Fibroblast of skin of left biceps (primary cell): ENCODE data around the gene FIZ1.
A peak's percentile ranks its signal among the peaks of the same experiment; 100 is the strongest.
"Not testable (repeated sequence)": the region's sequence is repeated elsewhere in the genome, so short reads cannot be mapped to it uniquely, and the experiment has no call there.

Source experiments
- DNase-seq, 2 experiments: peaks; one replicate each; pipeline ENCODE4 v3.0.0-alpha.2; 2013; ENCODE audit warnings: low read depth in 2 of 2

The FIZ1 gene

DNA sequence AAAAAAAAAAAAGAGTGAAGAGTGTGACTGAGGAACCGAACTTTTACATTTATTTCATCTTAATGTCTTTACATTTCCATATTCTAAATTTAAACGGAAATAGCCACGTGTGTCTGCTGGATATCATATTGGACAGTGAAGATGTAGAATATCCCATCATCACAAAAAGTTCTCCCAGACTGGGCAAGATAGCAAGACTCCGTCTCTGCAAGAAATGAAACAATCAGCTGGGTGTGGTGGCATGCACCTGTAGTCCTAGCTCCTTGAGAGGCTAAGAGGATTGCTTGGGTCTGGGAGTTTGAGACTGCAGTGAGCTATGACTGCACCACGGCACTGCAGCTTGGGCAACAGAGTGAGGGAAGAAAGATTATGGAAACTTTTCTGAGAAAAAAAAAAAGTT is 22.6 kb downstream of the FIZ1 start:
- DNase-seq = no peak

DNA sequence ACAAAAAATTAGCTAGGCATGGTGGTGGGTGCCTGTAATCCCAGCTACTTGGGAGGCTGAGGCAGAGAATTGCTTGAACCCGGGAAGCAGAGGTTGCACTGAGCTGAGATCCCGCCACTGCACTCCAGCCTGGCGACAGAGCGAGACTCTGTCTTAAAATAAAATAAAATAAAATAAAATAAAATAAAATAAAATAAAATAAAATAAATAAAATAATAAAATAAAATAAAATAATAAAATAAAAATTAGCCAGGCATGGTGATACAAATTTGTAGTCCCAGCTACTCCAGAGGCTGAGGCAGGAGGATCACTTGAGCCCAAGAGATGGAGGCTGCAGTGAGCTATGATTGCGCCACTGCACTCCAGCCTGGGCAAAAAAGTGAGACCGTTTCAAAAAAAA is 25.4 kb downstream of the FIZ1 start:
- not testable (repeated sequence) for DNase-seq

DNA sequence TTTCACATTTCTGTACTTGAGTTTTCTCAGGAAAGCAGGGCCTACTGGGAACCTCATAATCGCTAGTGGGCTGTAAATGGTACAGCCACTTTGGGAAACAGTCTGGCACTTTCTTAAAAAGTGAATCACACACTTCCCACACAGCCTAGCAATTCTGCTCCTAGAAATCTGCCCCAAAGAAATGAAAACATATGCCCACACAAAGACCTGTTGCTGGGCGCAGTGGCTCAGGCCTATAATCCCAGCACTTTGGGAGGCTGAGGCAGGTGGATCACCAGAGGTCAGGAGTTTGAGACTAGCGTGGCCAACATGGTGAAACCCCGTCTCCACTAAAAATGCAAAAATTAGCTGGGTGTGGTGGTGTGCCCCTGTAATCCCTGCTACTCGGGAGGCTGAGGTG is 29.8 kb downstream of the FIZ1 start:
- not testable (repeated sequence) for DNase-seq

DNA sequence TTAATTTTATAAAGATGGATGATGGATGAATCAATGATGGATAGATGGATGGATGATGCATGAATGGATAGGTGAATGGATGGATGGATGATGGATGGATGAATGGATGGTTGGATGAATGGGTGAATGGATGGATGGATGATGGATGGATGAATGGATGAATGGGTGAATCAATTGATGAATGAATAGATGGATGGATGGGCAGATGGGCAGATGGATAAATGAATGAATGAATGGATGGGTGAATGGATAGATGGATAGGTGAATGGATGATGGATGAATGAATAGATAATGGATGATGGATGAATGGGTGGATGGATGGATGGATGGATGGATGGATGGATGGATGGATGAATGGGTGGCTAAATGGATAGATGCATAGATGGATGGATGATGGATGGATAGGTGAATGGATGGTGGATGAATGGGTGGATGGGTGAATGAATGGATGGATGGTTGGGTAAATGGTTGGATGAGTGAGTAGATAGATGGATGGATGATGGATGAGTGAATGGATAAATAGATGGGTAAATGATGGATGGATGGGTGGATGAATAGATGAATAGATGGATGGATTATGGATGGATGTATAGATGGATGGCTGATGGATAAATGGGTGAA is 31.5 kb downstream of the FIZ1 start:
- DNase-seq = no peak

DNA sequence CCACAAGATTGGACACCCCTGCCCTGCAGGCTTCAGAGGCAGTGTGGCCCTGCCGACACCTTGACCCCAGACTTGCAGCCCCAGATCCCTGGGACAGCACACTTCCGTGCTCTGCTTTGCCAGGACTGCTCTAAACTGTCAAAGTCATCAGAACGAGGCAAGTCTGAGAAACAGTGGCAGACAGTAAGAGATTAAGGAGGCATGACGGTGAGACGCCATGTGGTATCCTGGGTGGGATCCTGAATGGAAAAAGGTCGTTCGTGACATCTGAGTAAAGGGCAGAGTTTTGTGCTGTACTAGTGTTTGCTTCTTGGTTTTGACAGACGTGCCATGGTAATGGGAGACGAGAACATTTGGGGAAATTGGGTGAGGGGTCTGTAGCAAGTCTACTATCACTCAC is 32.5 kb downstream of the FIZ1 start:
- no peak for DNase-seq

DNA sequence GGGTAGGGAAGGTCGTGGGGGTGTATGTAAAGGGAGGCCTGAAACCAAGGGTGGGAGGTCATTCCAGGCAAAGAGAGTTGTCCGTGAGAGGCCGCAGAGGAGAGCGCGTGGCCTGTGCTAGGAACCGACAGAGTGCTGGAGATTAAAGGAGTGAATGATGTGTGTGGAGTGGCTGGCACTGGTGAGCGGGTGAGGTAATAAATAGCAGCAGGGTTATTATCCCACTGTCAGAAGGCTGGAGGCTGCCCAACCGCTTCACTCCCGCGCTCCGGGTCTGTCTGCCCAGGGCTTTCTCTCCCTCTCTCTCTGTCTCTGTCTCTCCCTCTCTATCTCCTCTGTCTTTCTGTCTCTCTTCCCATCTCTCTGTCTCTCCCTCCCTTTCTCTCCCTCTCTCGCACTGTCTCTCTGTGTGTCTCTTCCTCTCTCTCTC is 36.0 kb downstream of the FIZ1 start:
- DNase-seq = no peak

DNA sequence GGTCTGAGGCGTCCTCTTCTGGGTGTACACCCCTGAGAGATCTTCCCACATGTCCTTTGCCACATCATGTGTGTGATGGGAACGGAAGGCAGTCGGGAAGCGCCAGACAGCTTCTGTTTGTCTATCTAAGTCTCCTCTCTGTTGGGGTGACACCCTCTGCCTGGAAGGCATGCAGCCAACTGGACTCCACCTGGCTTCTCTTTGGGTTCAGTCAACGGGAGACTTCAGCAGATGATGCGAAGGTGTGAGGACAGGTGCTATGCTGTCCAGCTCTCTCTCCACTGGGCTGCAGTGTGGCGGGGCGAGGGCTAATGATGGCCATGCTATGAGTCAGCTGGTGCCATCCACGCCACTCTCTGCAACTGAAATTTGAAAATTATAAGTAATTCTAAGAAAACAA is 39.6 kb downstream of the FIZ1 start:
- DNase-seq = no peak

DNA sequence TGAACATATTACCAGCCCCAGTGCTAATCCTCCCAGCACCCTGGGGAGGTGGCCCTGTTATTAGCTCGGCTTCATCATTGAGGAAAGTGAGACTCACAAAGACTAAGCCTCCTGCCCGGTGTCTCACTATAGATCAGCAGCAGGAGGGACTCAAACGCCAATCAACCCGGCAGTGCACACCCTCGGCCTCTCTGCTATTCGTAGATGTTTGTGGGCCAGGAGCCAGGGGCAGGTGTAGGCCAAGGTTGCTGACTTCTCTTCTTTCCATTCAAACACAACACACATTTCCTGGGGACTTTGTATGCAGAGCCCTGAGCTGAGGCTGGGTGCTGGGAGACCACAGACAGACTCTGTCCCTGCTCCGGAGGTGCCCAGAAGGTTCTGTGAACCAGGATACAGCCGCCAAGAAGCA is 44.6 kb downstream of the FIZ1 start:
- DNase-seq = no peak

DNA sequence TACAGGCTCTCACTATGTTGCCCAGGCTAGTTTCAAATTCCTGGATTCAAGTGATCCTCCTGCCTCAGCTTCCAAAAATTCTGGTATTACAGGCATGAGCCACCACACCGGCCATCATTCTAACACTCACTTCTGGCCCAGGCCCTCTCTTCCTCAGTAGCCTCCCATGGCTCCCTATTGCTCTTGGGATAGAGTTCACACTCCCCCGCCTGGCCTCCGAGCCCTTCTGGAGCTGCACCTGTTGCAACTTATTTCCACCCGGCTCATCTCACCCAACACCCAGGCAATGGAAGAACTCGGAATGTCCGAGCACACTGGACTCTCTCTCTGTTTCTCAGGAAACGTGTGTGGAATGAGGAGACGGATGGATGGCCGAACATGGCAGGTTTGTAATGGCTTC is 45.0 kb downstream of the FIZ1 start:
- no peak for DNase-seq

DNA sequence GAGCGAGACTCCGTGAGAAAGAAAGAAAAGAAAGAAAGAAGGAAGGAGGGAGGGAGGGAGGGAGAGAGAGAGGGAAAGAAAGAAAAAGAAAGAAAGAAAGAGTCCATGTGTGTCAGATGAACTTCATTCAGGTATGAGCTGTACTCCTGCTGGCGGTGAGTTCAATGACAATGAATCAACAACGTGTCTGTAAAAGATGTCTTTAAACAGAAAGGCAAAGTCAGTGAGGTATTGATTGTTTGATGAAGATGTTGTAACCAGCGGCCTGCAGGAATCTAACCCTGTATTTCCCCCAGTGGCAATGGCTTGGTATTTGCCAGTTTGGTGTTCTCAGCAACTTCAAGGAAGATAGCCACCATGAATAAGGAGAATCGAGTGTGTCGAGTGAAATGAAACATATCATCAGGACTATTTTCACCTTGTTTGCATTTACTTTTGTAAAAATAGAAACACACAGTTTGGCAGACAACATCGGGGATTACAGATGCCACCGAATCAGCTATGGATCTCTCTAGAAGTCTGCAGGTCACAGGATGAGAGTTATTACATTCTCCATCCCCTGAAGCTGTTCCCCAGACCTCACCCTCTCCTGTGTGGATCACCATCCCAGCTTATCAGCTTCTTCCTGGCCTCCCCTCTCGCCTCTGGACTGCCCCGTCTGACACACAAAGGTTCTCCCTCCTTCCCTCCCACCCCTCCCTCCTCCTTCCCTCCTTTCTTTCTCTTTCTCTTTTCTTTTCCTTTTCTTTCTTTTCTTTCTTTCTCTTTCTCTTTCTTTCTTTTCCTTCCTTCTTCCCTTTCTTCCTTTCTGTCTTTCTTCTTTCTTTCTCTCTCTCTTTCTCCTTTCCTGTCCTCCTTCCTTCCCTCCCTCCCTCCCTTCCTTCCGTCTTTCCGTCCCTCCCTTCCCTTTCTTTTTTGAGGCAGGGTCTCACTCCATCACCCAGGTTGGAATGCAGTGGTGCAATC is 45.8 kb downstream of the FIZ1 start:
- DNase-seq = no peak

DNA sequence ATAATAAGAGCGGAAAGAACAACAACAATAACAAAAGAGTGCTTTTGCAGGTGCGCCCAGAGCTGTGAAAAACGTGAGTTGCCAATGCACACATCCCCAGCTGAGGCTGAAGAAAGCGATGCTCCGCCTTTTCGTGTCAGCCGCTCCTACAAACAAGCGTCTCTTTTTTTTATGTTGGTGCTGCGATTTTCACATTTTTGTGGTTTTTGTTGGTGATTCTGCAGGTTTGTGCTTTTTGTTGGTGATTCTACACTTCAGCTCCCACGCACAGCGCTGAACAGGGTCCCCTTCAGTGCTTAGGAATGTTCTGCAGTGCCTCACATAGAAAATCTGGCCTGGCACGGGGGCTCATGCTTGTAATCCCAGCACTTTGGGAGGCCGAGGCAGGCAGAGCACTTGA is 46.7 kb downstream of the FIZ1 start:
- DNase-seq = peak; percentile 65 to 66

DNA sequence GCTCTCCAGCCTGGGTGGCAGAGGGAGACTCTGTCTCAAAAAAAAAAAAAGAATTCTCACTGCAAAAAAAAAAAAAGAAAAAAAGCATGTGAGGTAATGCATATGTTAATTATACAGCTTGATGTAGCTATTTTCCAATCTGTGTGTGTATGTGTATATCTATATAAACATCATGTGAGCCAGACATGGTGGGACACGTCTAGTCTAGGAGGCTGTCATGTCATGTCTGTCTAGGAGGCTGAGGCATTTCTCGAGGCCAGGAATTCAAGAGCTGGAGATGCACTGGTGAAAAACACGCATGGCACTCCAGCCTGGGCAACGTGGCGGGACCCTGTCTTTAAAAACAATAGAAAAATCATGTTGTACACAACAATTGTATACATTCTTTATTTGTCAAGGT is 47.1 kb downstream of the FIZ1 start:
- DNase-seq = no peak

DNA sequence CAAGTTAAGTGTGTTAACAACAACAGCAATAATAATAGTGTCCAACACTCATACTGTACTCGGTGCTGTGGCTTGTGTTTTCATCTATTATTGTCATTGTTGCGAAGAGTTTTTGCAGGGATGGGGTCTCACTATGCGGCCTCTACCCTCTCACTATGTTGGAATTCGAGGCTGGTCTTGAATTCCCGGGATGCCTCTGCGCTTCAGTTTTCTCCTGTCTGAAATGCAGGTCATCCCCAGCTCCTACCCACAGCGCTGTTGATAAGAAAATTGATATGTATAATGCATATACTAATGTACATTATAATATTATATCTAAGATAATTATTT is 49.0 kb downstream of the FIZ1 start:
- DNase-seq = no peak

DNA sequence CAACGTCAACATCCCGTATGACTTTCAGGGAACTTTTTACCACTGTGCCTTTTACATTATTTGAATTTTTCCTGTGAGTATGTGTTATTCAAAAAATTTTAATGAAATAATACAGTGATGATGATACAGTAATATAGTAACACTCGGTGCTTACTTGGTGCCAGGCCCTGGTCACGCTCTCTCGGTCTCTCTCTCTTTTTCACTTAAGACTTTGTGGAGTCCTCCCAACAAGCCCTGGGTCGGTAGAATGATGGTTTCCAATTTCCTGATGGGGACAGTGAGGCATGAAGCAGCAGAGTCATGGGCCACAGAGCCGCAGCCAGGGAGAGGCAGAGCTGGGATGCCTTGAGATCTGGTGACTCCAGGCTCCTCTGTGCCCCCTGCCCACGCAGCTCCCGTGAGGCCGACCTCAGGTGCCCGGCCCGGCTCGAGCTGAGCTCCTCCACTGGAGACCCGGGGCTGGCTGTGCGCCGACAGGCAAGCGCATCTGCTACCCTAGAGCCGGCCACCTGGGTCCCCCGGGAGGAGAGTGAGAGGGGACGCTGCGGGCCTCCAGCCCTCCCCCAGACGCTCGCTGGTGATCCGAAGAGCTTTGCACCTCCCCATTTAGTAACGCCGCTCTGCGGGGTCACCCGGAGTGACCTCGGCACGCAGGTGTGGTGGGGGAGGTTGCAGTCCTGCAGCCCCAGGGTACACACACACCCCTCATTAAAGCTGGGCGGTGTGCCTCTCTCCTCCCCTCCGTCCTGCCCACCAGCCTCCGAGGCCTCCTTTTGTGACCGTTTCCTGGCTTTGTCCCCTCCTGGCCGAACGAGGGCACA is 49.6 kb downstream of the FIZ1 start:
- peak; percentile 78 to 80 for DNase-seq

DNA sequence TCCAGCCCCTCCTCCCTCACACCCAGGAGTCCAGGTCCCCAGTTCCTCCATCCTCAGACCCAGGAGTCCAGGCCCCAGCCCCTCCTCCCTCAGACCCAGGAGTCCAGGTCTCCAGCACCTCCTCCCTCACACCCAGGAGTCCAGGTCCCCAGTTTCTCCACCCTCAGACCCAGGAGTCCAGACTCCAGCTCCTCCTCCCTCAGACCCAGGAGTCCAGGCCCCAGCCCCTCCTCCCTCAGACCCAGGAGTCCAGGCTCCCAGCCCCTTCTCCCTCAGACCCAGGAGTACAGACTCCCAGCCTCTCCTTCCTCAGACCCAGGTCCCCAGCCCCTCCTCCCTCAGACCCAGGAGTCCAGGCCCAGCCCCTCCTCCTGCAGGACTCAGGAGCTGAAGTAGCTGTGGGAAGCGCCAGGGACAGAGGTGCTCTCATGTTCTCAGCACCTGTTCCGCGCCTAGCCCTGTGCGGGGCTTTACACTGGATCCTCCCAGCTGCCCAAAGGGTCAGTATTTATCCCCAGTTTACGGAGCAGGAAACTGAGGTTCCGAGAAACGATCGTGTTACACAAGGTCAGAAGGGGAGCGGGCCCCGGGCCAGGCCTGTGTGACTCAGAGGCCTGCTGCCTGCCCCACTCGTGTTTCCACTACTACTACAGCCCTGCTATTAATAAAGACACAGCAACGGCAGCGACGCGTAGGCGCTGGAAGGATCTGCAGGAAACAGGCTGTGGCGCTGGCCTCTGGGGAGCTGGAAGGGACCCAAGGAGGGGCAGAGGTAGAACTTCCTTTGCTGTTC is 52.3 kb downstream of the FIZ1 start:
- no peak for DNase-seq

DNA sequence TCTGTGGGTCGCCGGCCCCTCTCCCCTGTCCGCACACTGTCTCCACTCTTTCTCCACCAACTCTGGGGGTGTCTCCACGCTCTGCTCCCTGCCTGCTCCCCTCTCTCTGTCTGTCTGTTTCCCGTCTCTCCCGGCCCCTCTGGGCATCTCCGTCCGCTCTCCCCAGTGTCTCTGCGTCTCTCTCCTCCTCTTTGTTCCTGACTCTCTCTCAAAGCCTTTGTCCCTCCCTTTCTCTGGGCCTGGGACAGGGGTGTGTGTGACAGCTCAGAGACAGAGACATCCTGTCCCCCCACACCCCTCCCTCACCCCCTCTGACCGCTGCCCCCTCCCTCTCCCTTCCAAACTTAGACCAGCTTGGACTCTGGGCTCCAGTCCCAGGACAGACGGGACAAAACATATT is 53.3 kb downstream of the FIZ1 start:
- DNase-seq = no peak

DNA sequence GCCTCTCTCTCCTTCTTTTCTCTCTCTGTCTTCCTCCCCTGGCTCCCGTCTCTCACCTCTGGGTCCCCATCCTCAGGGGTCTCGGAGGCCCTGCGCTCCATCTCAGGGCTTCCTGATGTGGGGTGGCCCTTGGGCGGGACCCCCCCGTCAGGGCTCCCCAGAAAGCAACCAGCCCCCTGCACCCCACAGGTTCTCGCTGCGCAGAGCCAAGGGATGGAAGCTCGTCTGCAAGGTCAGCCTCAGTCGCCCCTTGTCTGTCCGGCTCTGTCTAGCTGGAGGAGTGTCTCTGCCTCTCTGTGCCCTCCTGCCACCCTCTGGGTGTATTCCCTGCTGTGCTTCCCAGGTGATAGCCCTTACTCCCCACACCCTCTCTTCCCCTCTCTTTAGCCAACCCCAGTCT is 53.9 kb downstream of the FIZ1 start, which contains the start of gene SBK3:
Gene SBK3 (minus strand): TSS at position 101 of the 400 bp plus-strand sequence. CDS start 0 bp downstream, at position 101.
- DNase-seq = no peak

DNA sequence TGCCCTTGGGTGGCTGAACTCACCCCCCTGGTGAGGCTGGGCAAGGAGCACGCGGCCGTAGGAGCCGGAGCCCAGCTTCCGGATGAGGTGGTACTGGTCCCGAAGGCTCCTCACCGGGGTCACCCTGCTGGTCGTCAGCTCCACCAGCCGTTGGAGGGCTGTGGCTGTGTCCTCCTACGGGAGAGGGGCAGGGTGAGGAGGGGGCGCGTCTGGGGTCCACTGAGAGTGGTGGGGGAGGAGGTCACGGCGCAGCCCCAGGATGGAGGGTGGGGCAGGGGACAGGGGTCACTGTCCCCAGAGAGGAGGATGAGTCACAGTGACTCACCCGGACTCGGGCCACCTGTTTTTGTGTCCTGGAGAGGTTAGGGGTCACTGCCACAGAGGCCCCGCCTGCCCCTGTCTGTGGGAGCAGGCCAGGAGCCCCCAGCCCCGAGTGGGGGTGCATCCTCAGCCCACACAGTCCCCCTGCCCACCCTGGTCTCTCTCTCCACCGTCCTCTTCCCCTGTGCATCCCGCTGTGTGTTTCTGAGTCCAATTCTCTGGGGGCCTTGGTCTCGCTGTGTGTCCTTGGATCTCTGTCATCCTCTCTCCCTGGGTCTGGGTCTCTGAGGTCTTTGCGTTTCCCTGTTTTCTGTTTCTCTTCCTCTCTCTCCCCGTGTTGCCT is 54.4 kb downstream of the FIZ1 start:
- DNase-seq = no peak

DNA sequence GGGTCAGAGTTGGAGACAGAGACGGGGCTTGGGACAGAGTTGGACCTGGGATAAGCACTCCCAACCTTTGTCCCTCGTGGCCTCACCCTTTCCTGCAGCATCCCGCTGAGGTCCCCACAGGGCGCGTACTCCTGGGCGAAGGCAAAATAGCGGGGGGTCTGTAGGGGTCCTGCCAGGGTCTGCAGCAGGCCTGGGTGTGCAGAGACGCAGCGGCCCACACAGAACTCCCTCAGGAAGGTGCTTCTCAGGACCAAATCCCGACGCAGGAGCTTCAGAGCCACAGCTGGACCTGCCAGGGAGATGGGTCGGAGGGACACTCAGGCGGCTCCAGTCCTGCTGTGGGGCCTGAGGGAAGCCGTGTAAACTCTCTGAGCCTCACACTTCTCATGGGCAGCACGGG is 55.3 kb downstream of the FIZ1 start:
- no peak for DNase-seq

DNA sequence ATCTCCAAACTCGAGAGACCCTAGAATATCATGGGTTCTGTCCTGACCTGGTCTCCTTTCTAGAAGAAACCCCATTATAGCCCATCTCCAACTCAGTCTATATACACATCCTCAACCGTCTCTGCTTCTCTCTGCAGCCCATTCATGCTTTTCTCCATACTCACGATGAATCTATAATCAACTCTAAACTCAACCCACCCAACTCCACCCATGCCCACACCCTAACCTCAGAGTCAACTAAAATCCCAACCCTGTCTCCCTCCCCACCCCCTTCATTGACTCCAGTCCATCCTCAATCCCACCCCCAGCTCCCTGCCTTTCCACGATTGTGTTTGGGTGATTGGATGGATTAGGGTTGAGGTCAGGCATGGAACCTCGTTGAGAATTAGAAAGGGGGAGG is 55.8 kb downstream of the FIZ1 start:
- DNase-seq = no peak

DNA sequence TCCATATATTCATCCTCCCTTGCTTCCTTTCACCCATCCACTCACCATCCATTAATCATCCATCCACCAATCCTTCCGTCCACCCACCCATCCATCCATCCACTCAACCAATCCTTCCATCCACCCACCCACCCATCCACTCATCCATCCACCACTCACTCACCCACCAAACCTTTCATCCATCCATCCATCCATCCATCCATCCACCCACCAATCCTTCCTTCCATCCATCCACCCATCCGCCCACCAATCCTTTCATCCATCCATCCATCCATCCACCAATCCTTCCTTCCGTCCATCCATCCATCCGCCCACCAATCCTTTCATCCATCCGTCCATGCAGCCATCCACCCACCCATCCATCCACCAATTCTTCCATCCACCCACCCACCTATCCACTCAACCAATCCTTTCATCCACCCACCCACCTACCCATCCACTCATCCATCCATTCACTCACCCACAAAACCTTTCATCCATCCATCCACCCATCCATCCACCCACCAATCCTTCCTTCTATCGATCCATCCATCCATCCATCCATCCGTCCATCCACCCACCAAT is 56.9 kb downstream of the FIZ1 start:
- no peak for DNase-seq
